Activated CD4-positive, alpha-beta T cell treated with anti-CD3 and anti-CD28 coated beads, Interleukin-2, amount 50 U/mL, for 16 hours (primary cell): ENCODE measurements around the gene WDR64.
A peak's percentile ranks its signal among the peaks of the same experiment; 100 is the strongest.

Experiments
- DNase-seq: peaks from one replicate; pipeline ENCODE4 v3.0.0-alpha.2; 2020

Gene WDR64

DNA sequence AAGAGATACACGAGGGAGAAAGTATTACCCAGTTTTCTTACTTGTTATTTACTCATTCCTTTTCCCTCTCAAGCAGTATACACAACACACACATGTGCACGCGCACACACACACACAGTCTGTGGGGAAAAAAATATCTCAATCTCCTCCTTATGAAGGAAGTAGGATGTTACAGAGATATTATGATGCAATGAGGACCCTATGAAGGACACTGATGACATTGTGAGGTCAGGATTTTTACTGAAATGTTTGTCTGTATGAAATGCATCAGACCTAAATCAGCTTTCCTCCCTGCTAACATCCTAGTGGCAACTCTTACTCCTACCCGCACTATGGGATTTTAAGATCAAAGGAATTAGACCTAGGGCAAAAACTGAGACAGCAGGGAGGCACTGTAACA is at the start of gene WDR64:
WDR64 (plus strand) TSS at position 270 of the 400 bp plus-strand sequence. CDS start 204 bp downstream, outside the sequence.
- DNase-seq, result no peak

GRCh38 chr1:241603731-241604245 is 48.3 kb upstream of the WDR64 start:
- DNase-seq, result no peak

DNA sequence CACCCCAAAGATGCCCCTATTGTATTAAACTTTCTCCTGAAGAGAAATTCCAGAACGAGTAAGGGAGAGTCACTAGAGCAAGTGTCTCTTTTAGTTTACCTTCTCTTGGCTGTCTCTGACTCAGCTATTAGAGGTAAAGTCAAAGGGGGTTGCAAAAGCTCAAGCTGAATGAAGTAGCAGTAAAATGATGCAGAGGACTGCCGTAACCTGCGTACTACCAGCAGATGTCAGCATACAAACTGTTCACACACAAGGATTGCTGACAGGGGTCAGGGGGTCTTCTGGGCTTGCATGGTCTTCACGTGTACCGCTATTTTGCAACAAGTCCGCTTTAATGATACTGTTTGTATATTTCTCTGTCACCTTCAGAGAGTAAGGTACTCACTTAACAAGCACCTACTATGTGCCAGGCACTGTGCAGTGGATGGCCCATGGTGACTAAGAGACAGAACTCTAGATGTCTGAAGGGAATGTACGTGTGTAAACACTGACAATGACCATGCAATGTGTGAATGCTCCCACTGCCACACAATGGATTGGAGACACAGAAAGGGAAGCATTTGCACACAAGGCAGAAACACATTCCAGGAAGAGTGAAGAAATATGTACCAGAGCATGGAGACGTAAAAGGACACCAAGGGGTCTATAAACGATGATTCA is 46.8 kb upstream of the WDR64 start:
- no peak for DNase-seq

GRCh38 chr1:241606544-241606943 is 45.5 kb upstream of the WDR64 start:
- no peak for DNase-seq

DNA sequence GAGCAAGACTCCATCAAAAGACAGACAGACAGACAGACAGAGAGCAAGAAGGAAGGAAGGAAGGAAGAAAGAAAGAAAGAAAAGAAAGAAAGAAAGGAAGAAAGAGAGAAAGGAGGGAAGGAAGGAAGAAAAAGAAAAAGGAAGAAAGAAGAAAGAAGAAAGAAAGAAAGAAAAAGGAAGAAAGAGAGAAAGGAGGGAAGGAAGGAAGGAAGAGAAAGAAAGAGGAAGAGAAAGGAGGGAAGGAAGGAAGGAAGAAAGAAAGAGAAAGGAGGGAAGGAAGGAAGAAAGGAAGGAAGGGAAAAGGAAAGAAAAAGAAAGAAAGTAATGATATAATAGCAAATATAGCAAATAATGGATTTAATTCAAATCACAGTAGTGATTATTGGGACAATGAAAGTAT is 44.6 kb upstream of the WDR64 start:
- DNase-seq, result no peak

GRCh38 chr1:241608379-241609033 is 43.6 kb upstream of the WDR64 start:
- DNase-seq, result peak; percentile 13

DNA sequence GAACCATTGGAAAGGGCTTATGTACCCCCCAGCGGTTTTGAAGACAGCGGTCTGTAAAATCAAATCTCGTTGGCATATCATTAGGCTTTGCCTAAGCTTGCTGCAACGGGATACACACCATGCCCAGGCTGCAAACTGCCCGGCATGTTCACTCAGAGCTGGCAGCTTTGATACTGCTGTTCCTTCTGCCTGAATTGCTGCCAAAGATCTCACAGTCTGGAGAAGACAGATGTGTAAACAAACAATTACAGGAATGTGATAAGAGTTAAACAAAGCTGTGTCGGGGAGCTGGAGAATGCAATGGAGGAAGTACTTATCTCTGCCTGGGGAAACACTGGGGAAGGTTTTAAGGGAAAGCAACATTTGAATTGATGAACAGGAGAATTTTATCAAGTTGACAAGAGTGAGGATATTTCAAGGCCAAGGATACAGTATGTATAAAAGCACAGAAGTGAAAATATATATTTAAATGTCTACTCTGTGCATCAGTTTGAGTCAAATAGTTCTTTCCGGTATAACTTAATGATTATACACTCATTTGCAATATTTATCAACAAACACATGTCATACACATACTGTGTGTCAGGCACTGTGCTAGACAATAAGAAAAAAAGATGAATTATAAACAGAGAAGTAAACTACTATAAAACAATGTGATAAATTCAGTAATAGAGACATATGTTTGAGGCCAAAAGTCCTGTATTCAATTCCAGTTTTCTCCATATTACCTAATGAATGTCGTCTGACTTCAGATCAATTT is 41.8 kb upstream of the WDR64 start:
- DNase-seq, result no peak

DNA sequence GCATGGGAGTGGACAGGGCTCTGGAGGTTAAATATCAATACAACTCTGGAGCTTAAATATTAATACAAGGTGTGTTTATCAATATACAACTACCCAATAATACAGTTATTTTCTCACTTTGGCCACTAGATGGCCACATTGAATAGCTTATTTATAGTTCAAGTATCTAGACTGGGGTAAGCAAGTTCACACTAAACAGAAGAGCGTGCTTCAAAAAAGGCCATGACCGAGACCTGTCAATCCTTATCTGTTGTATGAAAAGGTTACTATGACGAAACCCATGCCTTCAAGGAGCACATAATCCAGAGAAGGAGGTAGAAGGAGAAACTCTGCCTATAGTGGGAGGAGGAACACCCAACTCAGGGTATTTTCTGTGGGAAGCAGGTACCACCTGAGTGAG is 41.0 kb upstream of the WDR64 start:
- DNase-seq, result peak; percentile 63

GRCh38 chr1:241611736-241612135 is 40.3 kb upstream of the WDR64 start:
- no peak for DNase-seq

- peak; percentile 16 for DNase-seq
Measured at GRCh38 chr1:241612533-241613477, 39.3 kb upstream of the WDR64 start.

DNA sequence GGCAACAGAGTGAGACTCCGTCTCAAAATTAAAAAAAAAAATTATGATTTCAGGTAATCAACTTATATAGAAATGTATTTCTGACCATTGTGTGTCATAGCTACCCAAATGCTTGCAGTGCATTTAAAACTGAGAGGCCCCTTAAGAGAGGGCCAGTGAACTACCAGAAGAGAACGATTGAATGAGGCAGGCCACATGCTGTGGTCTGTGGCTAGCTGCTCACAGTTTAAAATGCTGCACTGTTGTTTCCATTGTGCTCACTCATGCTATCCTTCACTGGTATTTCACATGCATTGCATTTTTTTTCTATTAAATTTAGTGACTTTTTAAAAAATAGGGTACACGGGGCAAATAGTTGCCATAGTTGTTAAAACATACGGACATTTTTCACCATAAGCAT is 37.9 kb upstream of the WDR64 start:
- DNase-seq, result no peak

- no peak for DNase-seq
Measured at GRCh38 chr1:241614572-241614971, 37.5 kb upstream of the WDR64 start.

- DNase-seq, result no peak
Measured at GRCh38 chr1:241615043-241615974, 36.8 kb upstream of the WDR64 start.

GRCh38 chr1:241617426-241617825 is 34.7 kb upstream of the WDR64 start:
- DNase-seq, result no peak

GRCh38 chr1:241622669-241623068 is 29.4 kb upstream of the WDR64 start:
- DNase-seq, result no peak

DNA sequence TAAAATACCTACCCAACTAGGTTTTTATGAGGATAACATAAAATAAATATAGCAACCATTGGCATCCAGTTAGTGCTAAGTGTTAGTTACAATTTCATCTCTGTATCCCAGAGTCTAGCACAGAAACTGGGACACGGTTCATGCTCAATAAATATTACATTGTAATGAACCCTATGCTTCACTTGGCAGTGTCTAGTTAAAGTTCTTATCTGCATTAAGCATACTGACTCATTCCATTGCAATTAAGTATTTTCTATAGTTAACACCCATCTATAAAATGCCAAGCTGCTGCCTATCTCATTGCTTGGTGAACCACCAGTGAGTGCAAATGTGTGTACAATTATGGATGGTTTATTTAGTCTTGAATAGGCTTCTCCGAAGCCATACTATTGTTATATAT is 27.1 kb upstream of the WDR64 start:
- DNase-seq, result no peak

- peak; percentile 59 for DNase-seq
Measured at GRCh38 chr1:241627453-241628259, 24.4 kb upstream of the WDR64 start.

DNA sequence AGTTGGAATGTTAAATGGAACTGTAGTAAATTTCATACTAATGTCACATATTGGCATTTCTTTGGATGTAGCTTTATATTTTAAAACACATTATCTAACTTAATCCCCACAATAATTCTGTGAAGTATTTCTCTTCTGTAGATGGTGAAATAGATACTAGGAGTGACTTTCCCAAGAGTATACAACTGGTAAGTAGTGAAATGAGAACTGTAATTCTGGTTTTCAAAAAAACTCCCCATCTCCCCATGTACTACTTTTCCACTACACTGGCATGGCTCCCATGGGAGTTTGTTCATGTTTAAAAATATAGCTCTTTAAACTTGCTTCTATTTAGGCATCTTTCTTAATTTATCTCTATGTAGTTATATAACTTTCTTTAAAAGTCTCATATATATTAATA is 22.1 kb upstream of the WDR64 start:
- no peak for DNase-seq

GRCh38 chr1:241630476-241630875 is 21.6 kb upstream of the WDR64 start:
- DNase-seq, result no peak

DNA sequence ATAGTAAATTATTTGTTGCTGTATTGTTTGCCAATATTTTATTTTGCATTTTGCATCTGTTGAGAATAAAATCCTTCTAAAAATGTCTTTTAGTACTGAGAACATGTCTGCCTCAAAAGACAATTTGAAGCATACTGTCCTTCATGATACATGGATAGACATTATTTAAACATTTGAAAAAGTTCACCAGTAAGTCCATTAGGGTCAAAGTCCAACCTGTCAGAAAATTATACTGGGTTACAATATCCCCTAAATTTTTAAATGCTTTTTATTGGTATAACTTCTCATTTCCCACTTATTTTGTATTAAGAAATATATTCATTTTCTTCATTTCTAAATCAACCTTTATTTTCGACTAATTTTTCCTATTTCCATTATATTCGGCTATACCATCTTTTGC is 21.2 kb upstream of the WDR64 start:
- DNase-seq, result no peak

DNA sequence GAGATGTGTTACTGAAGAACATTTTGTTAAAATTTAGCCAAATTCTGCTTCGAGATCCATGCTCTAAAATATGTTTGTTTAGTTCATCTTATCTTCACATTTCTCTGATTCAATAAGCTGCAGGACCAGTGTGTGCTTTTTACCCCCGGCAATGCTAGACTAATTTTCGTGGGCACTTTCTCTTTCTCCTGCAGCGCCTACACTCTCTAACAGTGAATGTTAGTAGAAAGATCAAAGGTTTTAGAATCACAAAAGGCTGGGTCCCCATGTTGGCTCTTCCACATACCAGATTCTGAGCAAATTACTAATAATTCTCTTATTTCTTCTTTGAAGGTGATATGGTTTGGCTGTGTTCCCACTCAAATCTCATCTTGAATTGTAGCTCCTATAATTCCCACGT is 20.4 kb upstream of the WDR64 start:
- DNase-seq, result no peak
